Thyroid gland (tissue), 4 donors: ENCODE results near the gene NLRP10.

Experiments
- POLR2A ChIP-seq, 2 donors: fragments of 450-650 bp; IDR thresholded peaks; one replicate each; pipeline ENCODE4 v1.6.1; 2017; ENCODE audit warnings: antibody characterized with exemption in 2 of 2, mild to moderate bottlenecking in 2 of 2, moderate library complexity in 1 of 2
- TF ChIP-seq, protein P1 (sequence below), 6 experiments: fragments of 200-600 bp in 3 of 6; fragments of 450-650 bp in 3 of 6; sonication (generic) in 3 of 6; IDR thresholded peaks; one replicate each; pipeline ENCODE4 v1.5.1; 2016 to 2019; ENCODE audit warnings: antibody characterized with exemption in 6 of 6, mild to moderate bottlenecking in 2 of 6, inconsistent platforms in 1 of 6, moderate library complexity in 1 of 6

DNA sequence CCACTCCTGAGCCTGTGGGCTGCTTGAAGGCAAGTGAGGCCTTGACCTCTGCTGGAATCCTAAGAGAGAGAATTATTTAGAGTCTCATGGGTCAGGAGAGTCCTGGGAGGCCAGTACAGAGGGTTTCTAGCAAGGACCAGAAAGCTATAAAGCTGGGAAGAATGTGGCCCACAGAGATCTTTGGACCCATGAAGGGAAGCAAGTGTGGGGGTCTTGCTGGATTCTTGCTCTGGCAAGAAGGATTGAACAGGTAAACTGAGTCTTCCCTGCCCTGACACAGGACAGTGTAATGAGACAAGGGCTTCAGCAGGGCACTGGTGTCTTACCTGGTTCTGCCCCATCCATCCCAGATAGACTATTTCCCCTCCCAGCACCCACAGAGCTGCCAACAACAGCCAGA, 40.3 kb upstream of the NLRP10 start:
- TF ChIP-seq, protein P1, sequence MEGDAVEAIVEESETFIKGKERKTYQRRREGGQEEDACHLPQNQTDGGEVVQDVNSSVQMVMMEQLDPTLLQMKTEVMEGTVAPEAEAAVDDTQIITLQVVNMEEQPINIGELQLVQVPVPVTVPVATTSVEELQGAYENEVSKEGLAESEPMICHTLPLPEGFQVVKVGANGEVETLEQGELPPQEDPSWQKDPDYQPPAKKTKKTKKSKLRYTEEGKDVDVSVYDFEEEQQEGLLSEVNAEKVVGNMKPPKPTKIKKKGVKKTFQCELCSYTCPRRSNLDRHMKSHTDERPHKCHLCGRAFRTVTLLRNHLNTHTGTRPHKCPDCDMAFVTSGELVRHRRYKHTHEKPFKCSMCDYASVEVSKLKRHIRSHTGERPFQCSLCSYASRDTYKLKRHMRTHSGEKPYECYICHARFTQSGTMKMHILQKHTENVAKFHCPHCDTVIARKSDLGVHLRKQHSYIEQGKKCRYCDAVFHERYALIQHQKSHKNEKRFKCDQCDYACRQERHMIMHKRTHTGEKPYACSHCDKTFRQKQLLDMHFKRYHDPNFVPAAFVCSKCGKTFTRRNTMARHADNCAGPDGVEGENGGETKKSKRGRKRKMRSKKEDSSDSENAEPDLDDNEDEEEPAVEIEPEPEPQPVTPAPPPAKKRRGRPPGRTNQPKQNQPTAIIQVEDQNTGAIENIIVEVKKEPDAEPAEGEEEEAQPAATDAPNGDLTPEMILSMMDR (IDR thresholded peaks at IDR 0.05) = no peak
- TF ChIP-seq POLR2A (IDR thresholded peaks at IDR 0.05) = no peak
